Naive thymus-derived CD4-positive, alpha-beta T cell (primary cell): ENCODE results near the gene ELAC1. TPM values are rescaled to one million over a fixed set of nuclear protein-coding genes. Genes with fewer than 3 reads are reported as not detected.
"Not testable (repeated sequence)": the region's sequence is repeated elsewhere in the genome, so short reads cannot be mapped to it uniquely, and the experiment has no call there.

Experiments used
- ATAC-seq: fragments of 150-1000 bp; cut with Tn5 transposase; 2 replicates; pipeline ENCODE4 v1.10.0; 2021; ENCODE audit warnings: mild to moderate bottlenecking, moderate library complexity
- CTCF ChIA-PET: fragments of 350-600 bp; sonication (Branson Sonifier 250); formaldehyde crosslinking; loops from one replicate; lab custom pipeline; 2021; ENCODE audit warnings: antibody characterized with exemption; lab: Charles Lee
- POLR2A ChIA-PET: fragments of 350-600 bp; sonication (Branson Sonifier 250); formaldehyde crosslinking; loops from one replicate; lab custom pipeline; 2021; ENCODE audit warnings: antibody characterized with exemption, inconsistent platforms; lab: Charles Lee
- DNase-seq, 9 donors: peaks; one replicate each; pipeline versions ENCODE4 v3.0.0 to v3.0.0-alpha.2; 2020 to 2022; ENCODE audit warnings: mixed read lengths in 1 of 9
- H3K27ac ChIP-seq: one replicate; pipeline ENCODE4 v1.7.0; 2013; ENCODE audit warnings: mild to moderate bottlenecking, low read depth, low read length, moderate library complexity
- H3K27me3 ChIP-seq, 2 donors: one replicate each; pipeline ENCODE4 v1.7.0; 2013; ENCODE audit warnings: low read length in 2 of 2, mild to moderate bottlenecking in 2 of 2, moderate library complexity in 2 of 2; ENCODE audit not compliant: control insufficient read depth in 2 of 2, insufficient read depth in 2 of 2
- H3K36me3 ChIP-seq, 3 experiments: 1 replicate in 2 of 3; 2 replicates in 1 of 3; pipeline ENCODE4 v1.7.0; 2013; ENCODE audit warnings: low read length in 3 of 3, mild to moderate bottlenecking in 3 of 3, moderate library complexity in 1 of 3; ENCODE audit not compliant: insufficient read depth in 3 of 3, control insufficient read depth in 2 of 3
- H3K4me1 ChIP-seq, 2 donors: one replicate each; pipeline ENCODE4 v1.7.0; 2013; ENCODE audit warnings: low read length in 2 of 2, mild to moderate bottlenecking in 2 of 2, moderate library complexity in 1 of 2; ENCODE audit not compliant: control insufficient read depth in 2 of 2, insufficient read depth in 2 of 2
- H3K4me3 ChIP-seq: 2 replicates; pipeline ENCODE4 v1.7.0; 2013; ENCODE audit warnings: mild to moderate bottlenecking, low read length
- H3K9me3 ChIP-seq, 3 experiments: 1 replicate in 2 of 3; 2 replicates in 1 of 3; pipeline ENCODE4 v1.7.0; 2013; ENCODE audit warnings: low read length in 3 of 3; ENCODE audit not compliant: control insufficient read depth in 2 of 3
- H3K27ac Mint-ChIP-seq, 9 donors: one replicate each; pipeline ENCODE4 v1.8.0; 2020 to 2022; ENCODE audit warnings: mixed read lengths in 9 of 9, mild to moderate bottlenecking in 8 of 9, moderate library complexity in 5 of 9, inconsistent platforms in 2 of 9
- H3K27me3 Mint-ChIP-seq, 5 donors: one replicate each; pipeline ENCODE4 v1.8.0; 2021 to 2022; ENCODE audit warnings: mixed read lengths in 5 of 5, mild to moderate bottlenecking in 1 of 5
- H3K36me3 Mint-ChIP-seq, 5 donors: one replicate each; pipeline ENCODE4 v1.8.0; 2020 to 2022; ENCODE audit warnings: mixed read lengths in 5 of 5, mild to moderate bottlenecking in 3 of 5, inconsistent platforms in 1 of 5
- H3K4me1 Mint-ChIP-seq, 7 donors: one replicate each; pipeline ENCODE4 v1.8.0; 2020 to 2022; ENCODE audit warnings: mixed read lengths in 7 of 7, mild to moderate bottlenecking in 3 of 7, inconsistent platforms in 1 of 7
- H3K4me3 Mint-ChIP-seq, 10 donors: one replicate each; pipeline ENCODE4 v1.8.0; 2020 to 2022; ENCODE audit warnings: mild to moderate bottlenecking in 10 of 10, mixed read lengths in 10 of 10, moderate library complexity in 6 of 10, inconsistent platforms in 2 of 10
- H3K9me3 Mint-ChIP-seq, 11 donors: one replicate each; pipeline ENCODE4 v1.8.0; 2020 to 2022; ENCODE audit warnings: mixed read lengths in 11 of 11, mild to moderate bottlenecking in 4 of 11, inconsistent platforms in 1 of 11, moderate library complexity in 1 of 11
- intact Hi-C, 2 donors: fragments of 100-400 bp; cut with micrococcal nuclease; formaldehyde crosslinking; loops; one replicate each; pipeline ENCODE4 v1.15.1; 2023
- polyA plus RNA-seq, 2 donors: library from polyadenylated mRNA; unstranded; fragments of 300-500 nt; fragmentation: Illumina TruSeq; gene quantifications; one replicate each; pipeline ENCODE4 v1.2.3, GENCODE V29; 2021
- total RNA-seq, 6 experiments: library from RNA in 5 of 6; stranded (reverse) in 5 of 6; gene quantifications; 1 replicate in 5 of 6; 2 replicates in 1 of 6; pipeline ENCODE4 v1.2.3 and lab custom pipeline; 2021 to 2026

ELAC1 gene
- total and polyA plus RNA-seq, 7 experiments from 2014 or later = 4.3 to 19.2 (median 10.7) TPM

DNA sequence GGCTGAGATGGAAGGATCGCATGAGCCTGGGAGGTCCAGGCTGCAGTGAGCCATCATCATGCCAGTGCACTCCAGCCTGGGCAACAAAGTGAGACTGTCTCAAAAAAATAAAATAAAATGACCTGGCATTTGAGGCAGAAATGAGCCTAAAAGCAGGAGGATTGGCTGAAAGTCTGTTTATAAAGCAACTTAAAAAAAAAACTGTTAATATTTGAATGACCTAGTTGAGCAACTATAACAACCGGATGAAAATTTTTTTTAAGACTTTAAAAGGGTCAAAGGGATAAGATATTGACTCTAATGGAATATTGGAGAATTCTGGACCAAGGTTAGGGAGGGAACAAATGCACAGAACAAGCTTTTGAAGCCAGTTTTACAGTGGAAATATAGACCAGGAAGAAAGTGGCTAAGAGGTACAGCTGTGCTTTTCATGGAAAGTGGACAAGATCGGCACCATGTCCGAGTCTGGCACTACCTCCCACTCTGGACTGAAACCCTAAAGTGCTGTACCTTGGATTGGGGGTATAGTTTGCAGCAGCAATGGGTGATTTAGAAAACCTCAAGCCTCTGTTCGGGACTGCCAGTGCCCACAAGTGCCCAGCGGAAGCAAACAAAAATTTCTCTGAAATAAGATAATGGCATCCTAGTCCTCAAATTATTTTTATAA lies 33.2 kb upstream of the ELAC1 start:
- no peaks in the 10 kb centered on the region for H3K9me3 Mint-ChIP-seq
- intact Hi-C loops = loop anchor here in 1 of 2 donors (5.0 kb wide), 1 partner anchor 112 kb away; the partner anchor contains the start of gene MRO
- H3K36me3 Mint-ChIP-seq = peaks cover 0 to 25% (median 6%) of the 10 kb centered on the region in 5 donors

GRCh38 chr18:50935493-50936191 lies 32.2 kb upstream of the ELAC1 start:
- POLR2A ChIA-PET = interaction anchor here (0.7 kb wide), 2 partner anchors 83 to 694 kb away, joined by 3 read pairs; no protein-coding TSS in a partner anchor
- H3K9me3 Mint-ChIP-seq = no peaks in the 10 kb centered on the region
- DNase-seq (no peak), ATAC-seq (no peak)
- Histone ChIP-seq H3K27me3 (no peaks in the 10 kb centered on the region), H3K36me3 (peaks cover 0 to 11% (median 0%) of the 10 kb centered on the region in 3 experiments), H3K4me1 (no peaks in the 10 kb centered on the region), H3K27ac (no peak overlapping the region), H3K9me3 (no peaks in the 10 kb centered on the region), H3K4me3 (no peak overlapping the region)
- no peak overlapping the region for H3K4me3 Mint-ChIP-seq
- peak overlapping the region in 5 of 9 donors; percentile 31 to 62 (median 59) for H3K27ac Mint-ChIP-seq
- peaks cover 0 to 7% (median 2%) of the 10 kb centered on the region in 7 donors for H3K4me1 Mint-ChIP-seq
- intact Hi-C loops = loop anchor here in 1 of 2 donors (5.0 kb wide), 1 partner anchor 113 kb away; the partner anchor contains the start of gene MRO
- H3K27me3 Mint-ChIP-seq = no peaks in the 10 kb centered on the region
- peaks cover 0 to 23% (median 6%) of the 10 kb centered on the region in 5 donors for H3K36me3 Mint-ChIP-seq
- CTCF ChIA-PET = no interaction called here

More for the DNA sequence above, 33.2 kb upstream of the ELAC1 start:
- peak overlapping the region in 2 of 9 donors; percentile 54 to 56 for H3K27ac Mint-ChIP-seq
- no peaks in the 10 kb centered on the region for H3K9me3 ChIP-seq
- H3K4me1 ChIP-seq = no peaks in the 10 kb centered on the region
- H3K4me1 Mint-ChIP-seq = peaks cover 0 to 7% (median 2%) of the 10 kb centered on the region in 7 donors
- POLR2A ChIA-PET = interaction anchor here (0.7 kb wide), 2 partner anchors 82 to 693 kb away, joined by 3 read pairs; no protein-coding TSS in a partner anchor
- H3K27me3 Mint-ChIP-seq = no peaks in the 10 kb centered on the region
- CTCF ChIA-PET = no interaction called here
- H3K27me3 ChIP-seq = no peaks in the 10 kb centered on the region
- DNase-seq = no peak
- no peak overlapping the region for H3K4me3 Mint-ChIP-seq
- ATAC-seq = no peak
- H3K4me3 ChIP-seq = no peak overlapping the region
- H3K36me3 ChIP-seq = peaks cover 0 to 15% (median 0%) of the 10 kb centered on the region in 3 experiments
- H3K27ac ChIP-seq = no peak overlapping the region

- Mint-ChIP-seq H3K36me3 (peaks cover 0 to 26% (median 6%) of the 10 kb centered on the region in 5 donors), H3K27me3 (no peaks in the 10 kb centered on the region), H3K9me3 (no peaks in the 10 kb centered on the region), H3K4me1 (peaks cover 0 to 7% (median 2%) of the 10 kb centered on the region in 7 donors), H3K4me3 (no peak overlapping the region), H3K27ac (peak overlapping the region in 7 of 9 donors; percentile 1 to 92 (median 63))
- H3K27ac ChIP-seq = no peak overlapping the region
- peaks cover 0 to 11% (median 4%) of the 10 kb centered on the region in 3 experiments for H3K36me3 ChIP-seq
- no peak for ATAC-seq
- no peaks in the 10 kb centered on the region for H3K9me3 ChIP-seq
- intact Hi-C loops = loop anchor here in 1 of 2 donors (5.0 kb wide), 1 partner anchor 115 kb away; the partner anchor contains the start of gene MRO
- DNase-seq = no peak
- ChIA-PET POLR2A (interaction anchor here (1.3 kb wide), 1 partner anchor 59 kb away, joined by 3 read pairs; no protein-coding TSS in a partner anchor), CTCF (no interaction called here)
- H3K27me3 ChIP-seq = no peaks in the 10 kb centered on the region
- no peak overlapping the region for H3K4me3 ChIP-seq
- H3K4me1 ChIP-seq = no peaks in the 10 kb centered on the region
These were observed 30.7 kb upstream of the ELAC1 start for GRCh38 chr18:50937183-50937582.

- no peak overlapping the region for H3K4me3 ChIP-seq
- H3K9me3 ChIP-seq = no peaks in the 10 kb centered on the region
- peaks cover 0 to 10% (median 5%) of the 10 kb centered on the region in 3 experiments for H3K36me3 ChIP-seq
- no peak for ATAC-seq
- intact Hi-C loops = loop anchor here in 1 of 2 donors (5.0 kb wide), 1 partner anchor 117 kb away; the partner anchor contains the start of gene MRO
- no peaks in the 10 kb centered on the region for H3K4me1 ChIP-seq
- ChIA-PET POLR2A (interaction anchor here (0.6 to 1.6 kb wide), 2 partner anchors 60 to 116 kb away, joined by 3 to 6 read pairs; partner anchors contain the start of gene ME2), CTCF (interaction anchor here (0.7 kb wide), 1 partner anchor 102 kb away, joined by 3 read pairs; no protein-coding TSS in a partner anchor)
- Mint-ChIP-seq H3K4me3 (no peak overlapping the region), H3K27ac (peak overlapping the region in 8 of 9 donors; percentile 5 to 70 (median 32)), H3K27me3 (no peaks in the 10 kb centered on the region), H3K4me1 (peaks cover 0 to 7% (median 2%) of the 10 kb centered on the region in 7 donors), H3K9me3 (no peaks in the 10 kb centered on the region), H3K36me3 (peaks cover 0 to 23% (median 3%) of the 10 kb centered on the region in 5 donors)
- DNase-seq = no peak
- no peak overlapping the region for H3K27ac ChIP-seq
- no peaks in the 10 kb centered on the region for H3K27me3 ChIP-seq
These were observed 28.9 kb upstream of the ELAC1 start for GRCh38 chr18:50938912-50939311.

DNA sequence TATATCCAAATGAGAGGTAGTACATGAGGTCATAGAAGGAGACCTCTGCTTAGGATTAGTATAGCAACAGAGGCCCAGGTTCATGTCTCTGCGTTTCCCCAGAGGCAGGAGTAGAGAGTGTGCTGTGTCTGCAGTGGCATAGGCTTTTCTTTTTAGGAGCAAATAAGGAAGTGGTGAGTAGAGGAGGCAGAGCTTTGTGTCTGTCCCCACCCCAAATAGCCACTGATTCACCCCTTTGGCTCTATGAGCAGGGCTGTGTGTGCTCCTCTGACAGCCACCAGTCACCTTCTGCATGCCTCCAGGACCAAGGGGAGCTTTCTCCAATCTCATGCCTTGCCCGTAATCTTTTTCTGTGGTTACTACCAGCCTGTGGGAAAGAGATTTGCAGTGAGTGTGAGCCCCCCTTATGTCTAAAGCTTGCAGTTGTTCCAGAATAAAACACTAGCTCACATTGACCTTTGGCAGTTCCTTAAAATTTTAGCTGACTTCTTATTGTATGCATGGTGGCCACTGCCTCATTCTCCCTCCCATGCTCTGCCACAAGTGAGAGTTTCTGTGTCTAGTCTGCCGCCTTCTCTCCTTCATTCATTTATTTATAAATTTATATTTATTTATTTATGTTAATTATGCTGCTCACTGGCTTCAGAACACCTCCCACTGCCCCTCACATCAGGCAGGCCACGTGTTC lies 23.5 kb upstream of the ELAC1 start:
- Histone ChIP-seq H3K36me3 (peaks cover 0 to 18% (median 5%) of the 10 kb centered on the region in 3 experiments), H3K4me3 (no peak overlapping the region), H3K9me3 (no peaks in the 10 kb centered on the region), H3K27me3 (no peaks in the 10 kb centered on the region), H3K27ac (no peak overlapping the region), H3K4me1 (no peaks in the 10 kb centered on the region)
- Mint-ChIP-seq H3K27me3 (no peaks in the 10 kb centered on the region), H3K9me3 (no peaks in the 10 kb centered on the region), H3K27ac (peak overlapping the region in 4 of 9 donors; percentile 9 to 64 (median 36)), H3K36me3 (peaks cover 3 to 45% (median 12%) of the 10 kb centered on the region in 5 donors), H3K4me1 (no peaks in the 10 kb centered on the region), H3K4me3 (no peak overlapping the region)
- DNase-seq (no peak), ATAC-seq (peak; percentile 51)
- CTCF ChIA-PET = interaction anchor here (0.7 kb wide), 1 partner anchor 1423 kb away, joined by 3 read pairs; no protein-coding TSS in a partner anchor
- POLR2A ChIA-PET = no interaction called here
- intact Hi-C loops = loop anchor here in 1 of 2 donors (5.0 kb wide), 1 partner anchor 108 kb away; no protein-coding TSS in a partner anchor

GRCh38 chr18:50945918-50946317 lies 21.9 kb upstream of the ELAC1 start:
- H3K9me3 ChIP-seq, POLR2A ChIA-PET, H3K4me3 Mint-ChIP-seq, H3K4me1 ChIP-seq, intact Hi-C loops, H3K4me1 Mint-ChIP-seq, H3K27ac ChIP-seq, H3K4me3 ChIP-seq, H3K27me3 ChIP-seq, CTCF ChIA-PET, DNase-seq, H3K27me3 Mint-ChIP-seq, ATAC-seq, H3K9me3 Mint-ChIP-seq: not testable (repeated sequence)
- H3K36me3 ChIP-seq = peaks cover 0 to 18% (median 5%) of the 10 kb centered on the region in 3 experiments
- peak overlapping the region in 1 of 9 donors; percentile 59 for H3K27ac Mint-ChIP-seq
- H3K36me3 Mint-ChIP-seq = peaks cover 3 to 41% (median 12%) of the 10 kb centered on the region in 5 donors
